Measurements from ENCODE around the gene CHCHD3.

The CHCHD3 gene

DNA sequence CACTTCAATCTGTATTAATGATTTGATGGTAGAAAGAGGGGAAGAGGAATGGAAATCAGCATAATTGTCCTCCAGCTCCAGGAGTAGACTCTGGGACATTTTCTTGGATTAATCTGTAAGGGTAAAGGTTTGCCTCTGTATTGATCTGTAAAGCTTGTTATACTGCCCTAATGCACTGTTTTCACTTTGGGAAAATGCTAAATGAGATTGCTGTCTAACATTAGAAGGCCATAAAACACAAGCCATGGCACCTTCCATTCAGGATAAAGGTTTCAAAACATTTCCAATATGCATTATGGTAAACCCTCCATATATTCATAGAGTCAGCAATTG, 282.8 kb downstream of the CHCHD3 start:
- H3K9me3 ChIP-seq (ENCODE audit: insufficient read depth, low read depth, low read length) = no peaks in the 10 kb centered on the region
- no peaks in the 10 kb centered on the region for H3K27me3 ChIP-seq (ENCODE audit: insufficient read depth, low read length)
- no peak overlapping the region for H3K4me3 ChIP-seq (ENCODE audit: low read length)
- H3K36me3 ChIP-seq (ENCODE audit: insufficient read depth, low read depth, low read length) = peaks cover 22% of the 10 kb centered on the region; the same call in 1 of the 2 replicates
- H3K9ac ChIP-seq (ENCODE audit: low read depth, low read length) = no peak overlapping the region
- no peaks in the 10 kb centered on the region for H3K4me1 ChIP-seq (ENCODE audit: insufficient read depth, low read length)
- no peak overlapping the region for H3K27ac ChIP-seq (ENCODE audit: low read length)

DNA sequence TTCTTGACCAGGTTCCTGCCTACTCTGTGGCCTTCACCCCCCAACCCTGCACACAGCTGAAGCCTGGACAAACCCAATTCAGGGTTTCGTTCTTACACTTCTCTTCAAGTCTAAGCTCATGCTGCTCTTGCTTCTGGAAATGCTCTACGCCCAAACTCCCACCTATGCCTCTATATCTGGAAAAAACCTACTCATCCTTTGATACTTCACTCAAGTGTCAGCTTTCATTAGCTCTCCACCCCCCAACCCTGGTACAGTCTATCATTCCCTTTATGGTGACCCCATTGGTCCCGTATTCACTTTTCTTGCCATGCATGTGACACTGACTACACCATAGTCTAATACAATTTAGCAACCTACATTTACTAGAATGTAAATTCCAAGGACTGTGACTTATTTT, 284.7 kb downstream of the CHCHD3 start:
- no peaks in the 10 kb centered on the region for H3K9me3 ChIP-seq (ENCODE audit: insufficient read depth, low read depth, low read length)
- H3K4me3 ChIP-seq (ENCODE audit: low read length) = no peak overlapping the region
- H3K9ac ChIP-seq (ENCODE audit: low read depth, low read length) = no peak overlapping the region
- peaks cover 22% of the 10 kb centered on the region for H3K36me3 ChIP-seq (ENCODE audit: insufficient read depth, low read depth, low read length)
- no peak overlapping the region for H3K27ac ChIP-seq (ENCODE audit: low read length)
- H3K27me3 ChIP-seq (ENCODE audit: insufficient read depth, low read length) = no peaks in the 10 kb centered on the region
- no peaks in the 10 kb centered on the region for H3K4me1 ChIP-seq (ENCODE audit: insufficient read depth, low read length)

DNA sequence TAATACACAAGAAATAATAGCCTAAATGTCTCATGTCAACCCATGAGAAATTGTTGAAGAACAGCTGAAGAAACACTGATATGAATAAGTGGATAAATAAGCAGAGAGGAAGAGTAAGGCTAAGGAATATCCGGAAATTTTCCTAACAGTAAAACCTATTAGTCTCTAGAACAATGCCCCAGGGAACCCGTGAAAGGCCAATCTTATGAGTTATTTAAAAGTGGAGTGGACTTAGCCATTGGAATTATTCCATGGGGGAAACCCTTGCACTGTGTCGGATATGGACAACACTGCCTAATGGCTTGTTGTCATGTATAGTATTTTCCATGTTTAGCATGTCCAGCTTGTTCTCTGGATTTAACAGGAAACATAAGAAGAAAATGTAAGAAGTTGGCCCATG, 288.4 kb downstream of the CHCHD3 start:
- Histone ChIP-seq H3K27ac (ENCODE audit: low read length) (no peak overlapping the region), H3K9ac (ENCODE audit: low read depth, low read length) (no peak overlapping the region), H3K36me3 (ENCODE audit: insufficient read depth, low read depth, low read length) (peaks cover 29% of the 10 kb centered on the region), H3K4me3 (ENCODE audit: low read length) (no peak overlapping the region), H3K4me1 (ENCODE audit: insufficient read depth, low read length) (no peaks in the 10 kb centered on the region), H3K9me3 (ENCODE audit: insufficient read depth, low read depth, low read length) (no peaks in the 10 kb centered on the region), H3K27me3 (ENCODE audit: insufficient read depth, low read length) (no peaks in the 10 kb centered on the region)

DNA sequence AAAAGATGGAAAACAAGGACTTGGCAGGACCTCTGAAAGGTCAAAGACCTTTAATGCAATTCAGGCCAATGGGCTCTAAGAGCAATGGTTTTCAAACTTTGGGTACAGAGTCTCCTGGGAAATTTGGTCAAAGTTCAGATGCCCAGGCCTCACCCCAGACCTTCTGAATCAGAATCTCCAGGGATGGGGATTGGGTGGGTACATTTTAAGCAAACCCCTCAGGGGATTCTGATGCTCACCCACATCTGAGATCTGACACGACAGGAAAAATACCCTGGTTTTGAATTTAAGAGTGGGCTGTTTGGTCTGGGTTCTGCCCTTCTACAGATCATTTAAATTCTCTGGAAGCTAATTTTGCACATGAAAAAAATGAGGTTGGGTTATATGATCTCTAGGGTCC, 290.9 kb downstream of the CHCHD3 start:
- no peaks in the 10 kb centered on the region for H3K9me3 ChIP-seq (ENCODE audit: insufficient read depth, low read depth, low read length)
- no peak overlapping the region for H3K27ac ChIP-seq (ENCODE audit: low read length)
- H3K9ac ChIP-seq (ENCODE audit: low read depth, low read length) = no peak overlapping the region
- no peaks in the 10 kb centered on the region for H3K27me3 ChIP-seq (ENCODE audit: insufficient read depth, low read length)
- no peak overlapping the region for H3K4me3 ChIP-seq (ENCODE audit: low read length)
- H3K4me1 ChIP-seq (ENCODE audit: insufficient read depth, low read length) = no peaks in the 10 kb centered on the region
- H3K36me3 ChIP-seq (ENCODE audit: insufficient read depth, low read depth, low read length) = peaks cover 24% of the 10 kb centered on the region

DNA sequence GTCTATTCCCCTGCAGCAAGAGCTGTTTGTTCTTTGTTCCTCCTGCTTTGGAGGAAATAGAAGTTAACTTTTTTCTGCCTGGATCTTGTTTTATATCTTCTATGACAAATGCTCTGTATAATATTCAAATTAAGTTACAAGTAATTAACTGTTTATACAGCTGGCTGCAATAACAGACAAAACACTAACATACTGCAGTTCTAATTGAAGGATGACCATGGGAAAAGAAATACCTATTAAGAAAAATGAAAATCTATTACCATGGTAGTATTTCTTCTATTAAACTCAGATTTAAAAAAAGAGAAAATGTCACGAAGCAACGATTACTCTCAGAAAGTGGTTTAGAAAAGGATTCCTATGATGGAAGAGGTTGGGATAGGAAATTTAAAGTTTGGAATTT, 291.8 kb downstream of the CHCHD3 start:
- no peaks in the 10 kb centered on the region for H3K27me3 ChIP-seq (ENCODE audit: insufficient read depth, low read length)
- H3K27ac ChIP-seq (ENCODE audit: low read length) = no peak overlapping the region
- H3K36me3 ChIP-seq (ENCODE audit: insufficient read depth, low read depth, low read length) = peaks cover 21% of the 10 kb centered on the region
- no peak overlapping the region for H3K9ac ChIP-seq (ENCODE audit: low read depth, low read length)
- H3K9me3 ChIP-seq (ENCODE audit: insufficient read depth, low read depth, low read length) = no peaks in the 10 kb centered on the region
- no peaks in the 10 kb centered on the region for H3K4me1 ChIP-seq (ENCODE audit: insufficient read depth, low read length)
- H3K4me3 ChIP-seq (ENCODE audit: low read length) = no peak overlapping the region

DNA sequence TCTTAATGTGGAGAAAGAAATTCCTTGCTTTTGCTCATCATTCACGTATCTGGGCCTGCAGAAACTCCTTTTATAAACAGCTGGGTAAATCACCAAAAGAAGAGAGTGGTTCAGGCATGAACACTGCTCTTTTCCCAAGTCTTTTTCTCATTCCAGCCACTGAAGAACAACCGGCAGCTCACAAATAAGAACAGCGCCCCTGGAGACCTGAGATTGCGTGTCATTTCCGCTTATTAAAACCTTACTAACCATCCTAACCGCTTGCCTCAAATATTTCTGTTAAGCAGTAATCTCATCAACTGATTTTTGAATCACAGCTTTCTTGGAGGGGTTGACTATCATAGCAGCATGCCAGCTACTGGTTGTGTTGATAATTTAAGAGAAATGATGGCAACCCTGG, 292.6 kb downstream of the CHCHD3 start:
- Histone ChIP-seq H3K27ac (ENCODE audit: low read length) (no peak overlapping the region), H3K4me1 (ENCODE audit: insufficient read depth, low read length) (no peaks in the 10 kb centered on the region), H3K4me3 (ENCODE audit: low read length) (no peak overlapping the region), H3K9ac (ENCODE audit: low read depth, low read length) (no peak overlapping the region), H3K27me3 (ENCODE audit: insufficient read depth, low read length) (no peaks in the 10 kb centered on the region), H3K36me3 (ENCODE audit: insufficient read depth, low read depth, low read length) (peaks cover 23% of the 10 kb centered on the region), H3K9me3 (ENCODE audit: insufficient read depth, low read depth, low read length) (no peaks in the 10 kb centered on the region)

DNA sequence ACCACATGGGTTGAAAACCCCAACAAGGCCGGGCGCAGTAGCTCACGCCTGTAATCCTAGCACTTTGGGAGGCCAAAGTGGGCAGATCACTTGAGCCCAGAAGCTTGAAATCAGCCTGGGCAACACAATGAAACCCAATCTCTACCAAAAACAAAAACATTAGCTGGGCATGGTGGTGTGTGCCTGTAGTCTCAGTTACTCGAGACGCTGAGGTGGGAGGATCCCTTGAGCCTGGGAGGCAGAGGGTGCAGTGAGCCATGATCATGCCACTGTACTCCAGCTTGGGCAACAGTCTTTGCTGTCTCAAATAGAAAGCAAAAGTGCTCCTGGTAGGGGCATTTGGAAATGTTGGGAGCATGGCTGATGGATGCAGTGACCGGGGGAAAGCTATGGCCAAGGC, 296.0 kb downstream of the CHCHD3 start:
- no peaks in the 10 kb centered on the region for H3K9me3 ChIP-seq (ENCODE audit: insufficient read depth, low read depth, low read length)
- no peak overlapping the region for H3K4me3 ChIP-seq (ENCODE audit: low read length)
- H3K27ac ChIP-seq (ENCODE audit: low read length) = no peak overlapping the region
- H3K9ac ChIP-seq (ENCODE audit: low read depth, low read length) = no peak overlapping the region
- no peaks in the 10 kb centered on the region for H3K4me1 ChIP-seq (ENCODE audit: insufficient read depth, low read length)
- no peaks in the 10 kb centered on the region for H3K27me3 ChIP-seq (ENCODE audit: insufficient read depth, low read length)
- peaks cover 18% of the 10 kb centered on the region; the same call in 1 of the 2 replicates for H3K36me3 ChIP-seq (ENCODE audit: insufficient read depth, low read depth, low read length)

DNA sequence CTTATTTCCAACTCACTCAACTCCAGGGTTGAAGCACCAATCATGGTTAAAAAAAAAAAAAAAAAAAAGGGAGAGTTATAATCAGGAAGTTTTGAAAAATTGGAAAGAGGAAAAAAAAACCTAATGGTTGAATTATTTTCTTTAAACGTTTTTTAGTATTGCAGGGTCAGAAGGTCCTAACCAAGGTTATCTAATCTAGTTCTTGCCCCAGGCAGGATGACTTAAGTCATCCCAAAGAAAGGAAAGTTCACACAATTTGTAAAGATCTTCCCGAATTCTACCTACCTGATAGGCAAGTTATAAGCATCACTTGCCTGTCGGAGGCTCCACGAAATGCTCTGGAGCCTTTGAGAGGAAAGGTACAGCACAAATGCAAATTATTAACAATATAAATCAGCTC, 297.5 kb downstream of the CHCHD3 start:
- 0 out of 2 replicates have a peak, but pooled peaks cover 3% of the 10 kb centered on the region for H3K4me1 ChIP-seq (ENCODE audit: insufficient read depth, low read length)
- H3K27me3 ChIP-seq (ENCODE audit: insufficient read depth, low read length) = no peaks in the 10 kb centered on the region
- peaks cover 18% of the 10 kb centered on the region; the same call in 1 of the 2 replicates for H3K36me3 ChIP-seq (ENCODE audit: insufficient read depth, low read depth, low read length)
- H3K4me3 ChIP-seq (ENCODE audit: low read length) = no peak overlapping the region
- no peak overlapping the region for H3K9ac ChIP-seq (ENCODE audit: low read depth, low read length)
- no peaks in the 10 kb centered on the region for H3K9me3 ChIP-seq (ENCODE audit: insufficient read depth, low read depth, low read length)
- no peak overlapping the region for H3K27ac ChIP-seq (ENCODE audit: low read length)

DNA sequence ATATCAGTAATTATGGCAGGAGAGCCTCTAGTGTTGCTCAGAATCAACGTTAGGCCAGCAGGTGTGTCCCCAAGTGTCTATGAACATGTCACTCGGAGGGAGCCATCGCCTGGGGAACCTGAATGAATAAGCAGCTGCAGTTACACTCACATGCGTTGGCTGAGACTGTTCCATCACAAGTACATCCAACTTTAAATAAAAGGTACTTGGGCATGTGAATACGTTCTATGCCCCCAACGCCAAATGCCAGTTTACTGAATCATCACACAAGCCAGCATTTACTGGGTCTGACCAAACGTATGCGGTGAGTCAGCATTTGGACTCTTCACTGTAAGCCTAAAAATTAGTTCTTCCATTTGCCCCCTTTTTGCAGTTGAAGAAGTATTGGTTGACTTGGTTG, 298.1 kb downstream of the CHCHD3 start:
- no peak overlapping the region for H3K27ac ChIP-seq (ENCODE audit: low read length)
- no peaks in the 10 kb centered on the region for H3K9me3 ChIP-seq (ENCODE audit: insufficient read depth, low read depth, low read length)
- no peak overlapping the region for H3K4me3 ChIP-seq (ENCODE audit: low read length)
- H3K9ac ChIP-seq (ENCODE audit: low read depth, low read length) = no peak overlapping the region
- H3K36me3 ChIP-seq (ENCODE audit: insufficient read depth, low read depth, low read length) = peaks cover 18% of the 10 kb centered on the region; the same call in 1 of the 2 replicates
- no peaks in the 10 kb centered on the region for H3K27me3 ChIP-seq (ENCODE audit: insufficient read depth, low read length)
- H3K4me1 ChIP-seq (ENCODE audit: insufficient read depth, low read length) = 0 out of 2 replicates have a peak, but pooled peaks cover 5% of the 10 kb centered on the region

DNA sequence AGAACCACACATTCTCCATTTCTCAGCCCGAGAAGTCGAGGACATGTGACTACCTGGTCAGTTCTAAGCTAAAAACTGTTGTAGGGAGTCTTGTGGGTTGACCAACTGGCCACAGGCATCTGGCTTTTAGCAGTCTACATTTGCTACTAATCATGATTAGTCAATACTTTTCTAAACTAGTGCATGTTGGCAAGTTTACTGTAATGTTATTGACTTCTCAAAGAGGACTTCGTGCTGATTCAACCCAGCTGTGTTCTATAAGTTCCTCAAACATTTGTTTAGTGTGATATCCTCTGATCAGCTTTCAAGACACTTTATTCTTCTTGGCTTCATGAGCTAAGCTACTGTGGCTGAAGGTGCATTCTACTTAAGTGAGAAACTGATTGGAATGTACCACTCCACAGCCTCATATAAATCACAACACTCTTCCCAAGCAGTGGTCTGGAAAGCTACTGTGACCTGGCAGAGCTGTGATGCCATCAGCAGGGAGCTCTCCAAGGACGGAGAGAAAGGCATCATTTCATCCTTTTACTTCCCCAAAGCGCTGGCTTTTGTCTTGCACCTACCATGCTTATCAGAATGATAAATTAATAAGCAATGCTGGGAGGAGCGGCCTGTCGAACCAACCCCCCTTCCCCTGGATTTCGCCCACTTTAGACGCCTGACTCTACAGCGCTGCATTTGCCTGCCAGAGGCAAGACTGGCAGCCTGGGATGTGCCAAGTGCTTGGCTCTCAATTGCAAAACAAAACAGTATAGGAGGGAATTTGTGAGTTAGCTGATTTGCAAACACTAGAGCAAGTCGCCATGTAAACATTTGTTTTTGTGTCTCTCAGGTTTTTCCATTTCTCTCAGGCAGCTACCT, 298.9 kb downstream of the CHCHD3 start:
- H3K27ac ChIP-seq (ENCODE audit: low read length) = no peak overlapping the region
- H3K36me3 ChIP-seq (ENCODE audit: insufficient read depth, low read depth, low read length) = peaks cover 18% of the 10 kb centered on the region; the same call in 1 of the 2 replicates
- H3K4me1 ChIP-seq (ENCODE audit: insufficient read depth, low read length) = 0 out of 2 replicates have a peak, but pooled peaks cover 5% of the 10 kb centered on the region
- no peaks in the 10 kb centered on the region for H3K27me3 ChIP-seq (ENCODE audit: insufficient read depth, low read length)
- H3K9ac ChIP-seq (ENCODE audit: low read depth, low read length) = no peak overlapping the region
- H3K9me3 ChIP-seq (ENCODE audit: insufficient read depth, low read depth, low read length) = no peaks in the 10 kb centered on the region
- no peak overlapping the region for H3K4me3 ChIP-seq (ENCODE audit: low read length)

DNA sequence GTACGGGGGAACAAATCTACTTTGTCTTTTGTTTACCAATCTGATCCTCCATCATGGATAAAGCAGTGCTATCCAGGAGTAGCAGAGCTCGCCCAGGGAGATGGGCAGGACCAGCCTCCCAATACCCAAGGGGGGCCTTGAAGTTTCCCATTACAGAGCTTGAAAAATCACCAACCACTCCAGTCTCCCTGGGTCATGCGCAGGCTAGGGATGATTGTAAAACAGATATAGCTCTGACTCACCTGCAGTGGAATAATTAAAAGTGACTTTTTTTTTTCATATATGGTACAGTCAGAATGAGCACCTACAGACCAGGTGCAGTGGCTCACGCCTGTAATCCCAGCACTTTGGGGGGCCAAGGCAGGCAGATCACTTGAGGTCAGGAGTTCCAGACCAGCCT, 301.1 kb downstream of the CHCHD3 start:
- no peak overlapping the region for H3K27ac ChIP-seq (ENCODE audit: low read length)
- H3K4me3 ChIP-seq (ENCODE audit: low read length) = no peak overlapping the region
- 0 out of 2 replicates have a peak, but pooled peaks cover 5% of the 10 kb centered on the region for H3K4me1 ChIP-seq (ENCODE audit: insufficient read depth, low read length)
- H3K9me3 ChIP-seq (ENCODE audit: insufficient read depth, low read depth, low read length) = no peaks in the 10 kb centered on the region
- peaks cover 18% of the 10 kb centered on the region; the same call in 1 of the 2 replicates for H3K36me3 ChIP-seq (ENCODE audit: insufficient read depth, low read depth, low read length)
- no peak overlapping the region for H3K9ac ChIP-seq (ENCODE audit: low read depth, low read length)
- no peaks in the 10 kb centered on the region for H3K27me3 ChIP-seq (ENCODE audit: insufficient read depth, low read length)

DNA sequence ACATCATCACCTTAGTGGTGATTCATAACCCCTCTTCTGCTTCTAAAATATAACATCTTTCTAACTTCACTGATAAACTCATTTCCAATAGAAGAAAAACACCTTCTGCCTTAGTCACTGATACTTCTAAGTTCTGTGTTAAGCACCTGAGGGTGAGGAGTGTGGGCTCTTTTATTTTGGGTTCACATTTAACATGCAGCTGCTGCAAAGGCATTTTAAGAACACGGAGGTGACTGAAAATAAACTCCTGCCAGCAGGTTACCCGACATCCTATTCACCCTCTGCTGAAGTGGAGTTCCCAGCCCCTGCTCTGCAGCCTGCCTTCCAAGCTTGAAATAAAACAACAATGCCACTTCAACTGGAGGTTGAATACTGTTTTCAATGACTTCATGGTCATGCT, 302.7 kb downstream of the CHCHD3 start:
- no peaks in the 10 kb centered on the region for H3K9me3 ChIP-seq (ENCODE audit: insufficient read depth, low read depth, low read length)
- no peak overlapping the region for H3K9ac ChIP-seq (ENCODE audit: low read depth, low read length)
- H3K36me3 ChIP-seq (ENCODE audit: insufficient read depth, low read depth, low read length) = peaks cover 4% of the 10 kb centered on the region; the same call in 1 of the 2 replicates
- 0 out of 2 replicates have a peak, but pooled peaks cover 5% of the 10 kb centered on the region for H3K4me1 ChIP-seq (ENCODE audit: insufficient read depth, low read length)
- no peak overlapping the region for H3K4me3 ChIP-seq (ENCODE audit: low read length)
- no peak overlapping the region for H3K27ac ChIP-seq (ENCODE audit: low read length)
- H3K27me3 ChIP-seq (ENCODE audit: insufficient read depth, low read length) = no peaks in the 10 kb centered on the region
